Transverse colon (tissue), 4 donors: ENCODE measurements around the gene DOCK6.

Experiments
- CTCF ChIP-seq, 5 experiments: fragments of 200-600 bp in 3 of 5; fragments of 450-650 bp in 2 of 5; sonication (generic) in 3 of 5; IDR thresholded peaks; 1 replicate in 2 of 5; 2 replicates in 3 of 5; pipeline ENCODE4 v1.5.1; 2016 to 2017; ENCODE audit warnings: antibody characterized with exemption in 5 of 5, inconsistent platforms in 3 of 5, mild to moderate bottlenecking in 2 of 5, moderate library complexity in 1 of 5
- EP300 ChIP-seq: sonication (generic); formaldehyde crosslinking; IDR thresholded peaks from one replicate; pipeline ENCODE4 v1.6.1; 2017; ENCODE audit warnings: antibody characterized with exemption, low read depth
- POLR2A ChIP-seq: fragments of 450-650 bp; IDR thresholded peaks from one replicate; pipeline ENCODE4 v1.6.1; 2016; ENCODE audit warnings: antibody characterized with exemption, mild to moderate bottlenecking, moderate library complexity
- POLR2AphosphoS5 ChIP-seq, 3 donors: sonication (generic); formaldehyde crosslinking; IDR thresholded peaks; one replicate each; pipeline ENCODE4 v1.6.1; 2016; ENCODE audit warnings: antibody characterized with exemption in 3 of 3

GRCh38 chr19:11242025-11242424 is 20.3 kb downstream of the DOCK6 start:
- TF ChIP-seq POLR2AphosphoS5 (IDR thresholded peaks at IDR 0.05): no peak
- TF ChIP-seq POLR2A: no peak
- no peak for TF ChIP-seq CTCF (IDR thresholded peaks at IDR 0.05)
- TF ChIP-seq EP300: no peak
